HG02970 (cell line): ENCODE measurements around the gene SLC25A39.

Experiments
- ATAC-seq: cut with Tn5 transposase; IDR thresholded peaks from one replicate; pipeline ENCODE4 v1.9.1; 2021; ENCODE audit warnings: mild to moderate bottlenecking, moderate library complexity, moderate number of reproducible peaks; ENCODE audit not compliant: unreplicated experiment, low FRiP score

SLC25A39 gene

GRCh38 chr17:44281570-44281969 lies 43.1 kb downstream of the SLC25A39 start:
- ATAC-seq: no peak

- ATAC-seq: no peak
Measured at GRCh38 chr17:44280392-44280937, 44.2 kb downstream of the SLC25A39 start.

GRCh38 chr17:44279666-44280391 lies 44.8 kb downstream of the SLC25A39 start:
- ATAC-seq: no peak

- ATAC-seq: no peak
Measured at GRCh38 chr17:44279346-44279665, 45.3 kb downstream of the SLC25A39 start.

- ATAC-seq: no peak
Measured at GRCh38 chr17:44277976-44278375, 46.6 kb downstream of the SLC25A39 start.

- ATAC-seq: no peak
Measured at GRCh38 chr17:44273607-44274006, 51.0 kb downstream of the SLC25A39 start.

GRCh38 chr17:44272954-44273353 lies 51.7 kb downstream of the SLC25A39 start:
- ATAC-seq: no peak

- no peak for ATAC-seq
Measured at GRCh38 chr17:44272321-44272951, 52.2 kb downstream of the SLC25A39 start.
